Measurements from ENCODE around the gene PRKCG.

DNA sequence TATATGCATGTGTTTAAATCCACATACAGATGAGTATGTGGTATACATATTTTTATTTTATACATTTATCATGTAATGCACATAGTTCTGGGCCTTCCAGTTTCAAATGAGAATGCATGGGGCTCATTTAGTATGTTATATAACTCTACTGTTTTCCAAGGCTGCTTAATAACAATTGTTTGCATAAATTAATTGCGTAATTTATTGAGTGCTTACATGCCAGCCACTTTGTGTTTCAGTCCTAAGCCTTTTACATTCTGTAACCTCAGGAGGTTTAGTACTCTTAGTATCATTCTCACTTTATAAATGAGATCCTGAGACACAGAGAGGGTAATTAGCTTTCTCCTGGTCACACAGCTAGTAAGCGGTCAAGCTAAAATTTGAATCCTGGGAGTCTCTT is 64.0 kb downstream of the PRKCG start:
- TF ChIP-seq POLR2A (IDR thresholded peaks at IDR 0.05; ENCODE audit: low read length) (no peak), GATA1 (IDR thresholded peaks at IDR 0.05; ENCODE audit: low read depth, low read length) (no peak)

All from erythroblast (primary cell).